ENCODE data around the gene EHF. TPM values are rescaled to one million over a fixed set of nuclear protein-coding genes. Genes with fewer than 3 reads are reported as not detected.
"Not testable (repeated sequence)": the region's sequence is repeated elsewhere in the genome, so short reads cannot be mapped to it uniquely, and the experiment has no call there.

EHF gene
- total RNA-seq, 1 donor from 2014 or later = 121 TPM

GRCh38 chr11:34680918-34681586 is 60.2 kb downstream of the EHF start:
- no peak overlapping the region for H3K4me3 ChIP-seq
- no peak for DNase-seq (ENCODE audit: extremely low spot score in 2 of 2)
- H3K36me3 ChIP-seq = no peaks in the 10 kb centered on the region
- no peak for TF ChIP-seq POLR2AphosphoS5 (IDR thresholded peaks at IDR 0.05; ENCODE audit: insufficient read depth in 1 of 2, low read depth in 1 of 2)
- no peak for TF ChIP-seq POLR2A (IDR thresholded peaks at IDR 0.05)
- TF ChIP-seq CTCF (IDR thresholded peaks at IDR 0.05) = no peak
- intact Hi-C loops (cut with DNase I) = no loop called here
- no peaks in the 10 kb centered on the region for H3K4me1 ChIP-seq
- no peaks in the 10 kb centered on the region for H3K9me3 ChIP-seq
- no peak overlapping the region for H3K27ac ChIP-seq
- H3K27me3 ChIP-seq = no peaks in the 10 kb centered on the region

- no peak for TF ChIP-seq CTCF (IDR thresholded peaks at IDR 0.05)
- TF ChIP-seq POLR2A (IDR thresholded peaks at IDR 0.05) = no peak
- no peak for TF ChIP-seq POLR2AphosphoS5 (IDR thresholded peaks at IDR 0.05; ENCODE audit: insufficient read depth in 1 of 2, low read depth in 1 of 2)
- intact Hi-C loops (cut with DNase I) = no loop called here
- Histone ChIP-seq H3K9me3 (no peaks in the 10 kb centered on the region), H3K4me1 (no peaks in the 10 kb centered on the region), H3K4me3 (no peak overlapping the region), H3K36me3 (no peaks in the 10 kb centered on the region), H3K27ac (no peak overlapping the region), H3K27me3 (no peaks in the 10 kb centered on the region)
- no peak for DNase-seq (ENCODE audit: extremely low spot score in 2 of 2)
Measured at GRCh38 chr11:34682825-34683224, 61.9 kb downstream of the EHF start.

GRCh38 chr11:34683396-34683795 is 62.5 kb downstream of the EHF start:
- TF ChIP-seq POLR2A (IDR thresholded peaks at IDR 0.05) = no peak
- TF ChIP-seq CTCF (IDR thresholded peaks at IDR 0.05) = no peak
- TF ChIP-seq POLR2AphosphoS5 (IDR thresholded peaks at IDR 0.05; ENCODE audit: insufficient read depth in 1 of 2, low read depth in 1 of 2) = no peak
- intact Hi-C loops (cut with DNase I) = no loop called here
- H3K4me3 ChIP-seq = no peak overlapping the region
- no peak for DNase-seq (ENCODE audit: extremely low spot score in 2 of 2)
- no peak overlapping the region for H3K27ac ChIP-seq
- H3K4me1 ChIP-seq = no peaks in the 10 kb centered on the region
- H3K27me3 ChIP-seq = no peaks in the 10 kb centered on the region
- H3K36me3 ChIP-seq = no peaks in the 10 kb centered on the region
- no peaks in the 10 kb centered on the region for H3K9me3 ChIP-seq

GRCh38 chr11:34685864-34686263 is 65.0 kb downstream of the EHF start:
- no peaks in the 10 kb centered on the region for H3K4me1 ChIP-seq
- intact Hi-C loops (cut with DNase I) = no loop called here
- no peaks in the 10 kb centered on the region for H3K27me3 ChIP-seq
- H3K9me3 ChIP-seq = no peaks in the 10 kb centered on the region
- H3K27ac ChIP-seq = peak overlapping the region; percentile 48
- no peak for DNase-seq (ENCODE audit: extremely low spot score in 2 of 2)
- no peak overlapping the region for H3K4me3 ChIP-seq
- TF ChIP-seq POLR2AphosphoS5 (IDR thresholded peaks at IDR 0.05; ENCODE audit: insufficient read depth in 1 of 2, low read depth in 1 of 2) (no peak), CTCF (IDR thresholded peaks at IDR 0.05) (no peak), POLR2A (IDR thresholded peaks at IDR 0.05) (no peak)
- no peaks in the 10 kb centered on the region for H3K36me3 ChIP-seq

- H3K9me3 ChIP-seq; H3K27ac ChIP-seq; DNase-seq (ENCODE audit: extremely low spot score in 2 of 2); H3K27me3 ChIP-seq; H3K4me1 ChIP-seq; intact Hi-C loops (cut with DNase I); H3K36me3 ChIP-seq; H3K4me3 ChIP-seq: not testable (repeated sequence)
Measured at GRCh38 chr11:34692299-34692698, 71.4 kb downstream of the EHF start.

Data from vagina (tissue), 2 donors.